ENCODE results near the gene XDH. TPM values are rescaled to one million over a fixed set of nuclear protein-coding genes. Genes with fewer than 3 reads are reported as not detected.

XDH gene
- total RNA-seq, 1 experiment from 2014 or later = 7.7 TPM

DNA sequence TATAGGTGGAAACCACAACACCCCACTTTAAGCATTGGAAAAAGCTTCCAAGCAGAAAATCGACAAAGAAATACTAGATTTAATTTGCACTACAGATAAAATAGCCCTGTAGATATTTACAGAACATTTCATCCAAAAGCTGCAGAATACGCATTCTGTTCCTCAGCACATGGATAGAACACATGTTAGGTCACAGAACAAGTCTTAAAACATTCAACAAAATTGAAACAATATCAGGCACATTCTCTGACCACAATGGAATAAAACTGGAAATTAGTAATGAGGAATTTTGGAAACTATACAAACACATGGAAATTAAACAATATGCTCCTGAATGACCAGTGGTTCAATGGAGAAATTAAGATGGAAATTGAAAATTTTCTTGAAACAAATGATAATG, 27.8 kb upstream of the XDH start:
- H2AFZ ChIP-seq = no peak overlapping the region
- no peaks in the 10 kb centered on the region for H3K79me2 ChIP-seq (ENCODE audit: low read depth)
- TF ChIP-seq, protein P1, sequence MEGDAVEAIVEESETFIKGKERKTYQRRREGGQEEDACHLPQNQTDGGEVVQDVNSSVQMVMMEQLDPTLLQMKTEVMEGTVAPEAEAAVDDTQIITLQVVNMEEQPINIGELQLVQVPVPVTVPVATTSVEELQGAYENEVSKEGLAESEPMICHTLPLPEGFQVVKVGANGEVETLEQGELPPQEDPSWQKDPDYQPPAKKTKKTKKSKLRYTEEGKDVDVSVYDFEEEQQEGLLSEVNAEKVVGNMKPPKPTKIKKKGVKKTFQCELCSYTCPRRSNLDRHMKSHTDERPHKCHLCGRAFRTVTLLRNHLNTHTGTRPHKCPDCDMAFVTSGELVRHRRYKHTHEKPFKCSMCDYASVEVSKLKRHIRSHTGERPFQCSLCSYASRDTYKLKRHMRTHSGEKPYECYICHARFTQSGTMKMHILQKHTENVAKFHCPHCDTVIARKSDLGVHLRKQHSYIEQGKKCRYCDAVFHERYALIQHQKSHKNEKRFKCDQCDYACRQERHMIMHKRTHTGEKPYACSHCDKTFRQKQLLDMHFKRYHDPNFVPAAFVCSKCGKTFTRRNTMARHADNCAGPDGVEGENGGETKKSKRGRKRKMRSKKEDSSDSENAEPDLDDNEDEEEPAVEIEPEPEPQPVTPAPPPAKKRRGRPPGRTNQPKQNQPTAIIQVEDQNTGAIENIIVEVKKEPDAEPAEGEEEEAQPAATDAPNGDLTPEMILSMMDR (conservative IDR thresholded peaks at IDR 0.05) = no peak
- TF ChIP-seq EZH2 (IDR thresholded peaks at IDR 0.05; ENCODE audit: low read depth) = no peak
- BruUV-seq (replicated peaks) = no TSS peak
- H3K4me1 ChIP-seq (replicated peaks; ENCODE audit: insufficient read depth) = peaks cover 14% of the 10 kb centered on the region
- H3K9me2 ChIP-seq (ENCODE audit: insufficient read depth) = no peaks in the 10 kb centered on the region
- H3K9me3 ChIP-seq (ENCODE audit: insufficient read depth, low read depth) = no peaks in the 10 kb centered on the region
- peaks cover 4% of the 10 kb centered on the region; the same call in 1 of the 2 replicates for H3F3A ChIP-seq (ENCODE audit: insufficient read depth, low read depth)
- H3K4me2 ChIP-seq = no peak overlapping the region
- H3K36me3 ChIP-seq (ENCODE audit: low read depth) = no peaks in the 10 kb centered on the region
- no peaks in the 10 kb centered on the region for H4K20me1 ChIP-seq (ENCODE audit: insufficient read depth)
- intact Hi-C loops (cut with micrococcal nuclease; ENCODE audit: unreplicated experiment) = no loop called here
- no peaks in the 10 kb centered on the region for H3K27me3 ChIP-seq (ENCODE audit: insufficient read depth, low read depth)
- ChIA-PET CTCF (no interaction called here), POLR2A (ENCODE audit: unreplicated experiment) (no interaction called here)
- H3K27ac ChIP-seq = no peak overlapping the region
- no peak overlapping the region for H3K4me3 ChIP-seq
- no peak for DNase-seq

DNA sequence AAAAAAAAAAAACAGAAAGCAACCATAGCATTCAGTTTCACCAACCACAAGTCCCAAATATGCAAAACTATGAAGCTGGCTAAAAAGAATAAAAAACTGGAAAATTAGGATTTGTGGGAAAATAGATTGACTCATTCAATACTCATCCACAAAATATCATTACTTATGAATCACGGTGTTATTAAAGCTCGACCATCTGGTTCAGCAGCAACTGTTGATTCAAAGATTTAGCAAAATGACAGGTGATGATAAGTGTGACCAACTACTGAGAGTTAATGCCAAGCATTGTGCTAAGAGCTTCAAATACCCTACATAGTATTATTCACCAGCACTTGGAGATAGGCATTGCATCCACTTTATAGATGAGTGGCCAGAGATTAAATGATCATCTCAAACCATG, 26.2 kb upstream of the XDH start:
- no peak overlapping the region for H3K4me3 ChIP-seq
- no TSS peak for BruUV-seq (replicated peaks)
- intact Hi-C loops (cut with micrococcal nuclease; ENCODE audit: unreplicated experiment) = loop anchor here (2.0 kb wide), 1 partner anchor 26 kb away; no protein-coding TSS in a partner anchor
- H3K36me3 ChIP-seq (ENCODE audit: low read depth) = no peaks in the 10 kb centered on the region
- no peaks in the 10 kb centered on the region for H3K9me2 ChIP-seq (ENCODE audit: insufficient read depth)
- H2AFZ ChIP-seq = no peak overlapping the region
- no peaks in the 10 kb centered on the region for H3K9me3 ChIP-seq (ENCODE audit: insufficient read depth, low read depth)
- no peak overlapping the region for H3K4me2 ChIP-seq
- H3K27ac ChIP-seq = no peak overlapping the region
- no peaks in the 10 kb centered on the region for H4K20me1 ChIP-seq (ENCODE audit: insufficient read depth)
- H3K4me1 ChIP-seq (replicated peaks; ENCODE audit: insufficient read depth) = peaks cover 14% of the 10 kb centered on the region
- H3K27me3 ChIP-seq (ENCODE audit: insufficient read depth, low read depth) = no peaks in the 10 kb centered on the region
- peak in 1 of 2 experiments; percentile 93 for DNase-seq
- ChIA-PET CTCF (interaction anchor here (0.6 kb wide), 2 partner anchors 561 to 1051 kb away, joined by 3 to 8 read pairs; no protein-coding TSS in a partner anchor), POLR2A (ENCODE audit: unreplicated experiment) (interaction anchor here (0.6 to 1.0 kb wide), 3 partner anchors 39 to 725 kb away, joined by 3 to 4 read pairs (median 3); no protein-coding TSS in a partner anchor)
- H3K79me2 ChIP-seq (ENCODE audit: low read depth) = no peaks in the 10 kb centered on the region
- peaks cover 4% of the 10 kb centered on the region; the same call in 1 of the 2 replicates for H3F3A ChIP-seq (ENCODE audit: insufficient read depth, low read depth)
- no peak for TF ChIP-seq EZH2 (IDR thresholded peaks at IDR 0.05; ENCODE audit: low read depth)
- TF ChIP-seq, protein P1 (conservative IDR thresholded peaks at IDR 0.05) = no peak

DNA sequence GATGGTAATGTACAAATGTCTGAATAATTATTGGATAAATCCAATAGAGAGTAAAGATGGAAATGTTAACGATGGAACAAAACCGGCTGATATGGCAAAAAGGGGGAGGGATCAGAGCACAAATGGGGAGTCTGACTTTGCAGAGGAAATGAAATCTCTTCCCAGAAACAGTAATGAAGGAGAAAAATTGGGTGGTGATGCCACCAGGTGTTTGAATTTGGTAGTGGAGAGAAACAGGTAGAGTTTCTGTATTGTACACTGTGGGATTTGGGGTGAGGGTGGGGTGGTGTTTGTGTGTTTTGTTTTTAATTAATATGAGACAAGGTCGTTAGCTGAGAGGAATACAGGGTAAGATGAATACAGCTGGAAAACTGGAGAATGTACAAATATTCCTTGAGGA, 20.4 kb upstream of the XDH start:
- peaks cover 9% of the 10 kb centered on the region; the same call in 1 of the 2 replicates for H3F3A ChIP-seq (ENCODE audit: insufficient read depth, low read depth)
- no peaks in the 10 kb centered on the region for H3K27me3 ChIP-seq (ENCODE audit: insufficient read depth, low read depth)
- ChIA-PET POLR2A (ENCODE audit: unreplicated experiment) (no interaction called here), CTCF (no interaction called here)
- BruUV-seq (replicated peaks) = no TSS peak
- H3K36me3 ChIP-seq (ENCODE audit: low read depth) = no peaks in the 10 kb centered on the region
- no peaks in the 10 kb centered on the region for H3K9me2 ChIP-seq (ENCODE audit: insufficient read depth)
- DNase-seq = no peak
- intact Hi-C loops (cut with micrococcal nuclease; ENCODE audit: unreplicated experiment) = loop anchor here (1.0 to 10.0 kb wide), 4 partner anchors 87 to 720 kb away; no protein-coding TSS in a partner anchor
- H4K20me1 ChIP-seq (ENCODE audit: insufficient read depth) = no peaks in the 10 kb centered on the region
- no peak overlapping the region for H3K27ac ChIP-seq
- no peaks in the 10 kb centered on the region for H3K79me2 ChIP-seq (ENCODE audit: low read depth)
- TF ChIP-seq, protein P1 (conservative IDR thresholded peaks at IDR 0.05) = peak; percentile 49; the same call in 1 of the 2 replicates
- no peak for TF ChIP-seq EZH2 (IDR thresholded peaks at IDR 0.05; ENCODE audit: low read depth)
- no peak overlapping the region for H3K4me3 ChIP-seq
- peaks cover 5% of the 10 kb centered on the region; the same call in 1 of the 2 replicates for H3K9me3 ChIP-seq (ENCODE audit: insufficient read depth, low read depth)
- no peak overlapping the region for H2AFZ ChIP-seq
- H3K4me1 ChIP-seq (replicated peaks; ENCODE audit: insufficient read depth) = peaks cover 15% of the 10 kb centered on the region
- H3K4me2 ChIP-seq = no peak overlapping the region
